HepG2 (cell line): ENCODE results near the gene MYLK3. TPM values are rescaled to one million over a fixed set of nuclear protein-coding genes. Genes with fewer than 3 reads are reported as not detected.
A peak's percentile ranks its signal among the peaks of the same experiment; 100 is the strongest.

Source experiments
- FLYWCH1 ChIP-seq: sonication (generic); formaldehyde crosslinking; IDR thresholded peaks from 2 replicates; pipeline ENCODE4 v1.8.1; 2023; ENCODE audit warnings: mild to moderate bottlenecking, missing genetic modification reagents
- FOXP1 ChIP-seq, 2 experiments: fragments of 450-650 bp in 1 of 2; IDR thresholded peaks; 2 replicates each; pipeline ENCODE4 v1.6.1; 2017 to 2018; ENCODE audit warnings: antibody characterized with exemption in 1 of 2
- IRX3 ChIP-seq: sonication (generic); formaldehyde crosslinking; IDR thresholded peaks from 2 replicates; pipeline ENCODE4 v1.8.1; 2023; ENCODE audit warnings: mild to moderate bottlenecking, low read depth, missing genetic modification reagents, borderline replicate concordance
- MIXL1 ChIP-seq: IDR thresholded peaks from 2 replicates; pipeline ENCODE4 v1.6.1; 2016
- RARG ChIP-seq: sonication (generic); formaldehyde crosslinking; IDR thresholded peaks from 2 replicates; pipeline ENCODE4 v1.4.0; 2020; ENCODE audit warnings: low read depth, mild to moderate bottlenecking, missing genetic modification reagents
- RBAK ChIP-seq: sonication (generic); formaldehyde crosslinking; IDR thresholded peaks from 2 replicates; pipeline ENCODE4 v1.5.1; 2020; ENCODE audit warnings: mild to moderate bottlenecking, missing genetic modification reagents
- ZNF124 ChIP-seq: sonication (generic); formaldehyde crosslinking; IDR thresholded peaks from 2 replicates; pipeline ENCODE4 v1.4.0; 2020; ENCODE audit warnings: missing genetic modification reagents
- ZNF292 ChIP-seq: sonication (generic); formaldehyde crosslinking; IDR thresholded peaks from 2 replicates; pipeline ENCODE4 v1.8.1; 2022; ENCODE audit warnings: mild to moderate bottlenecking, low read depth, missing genetic modification reagents, borderline replicate concordance
- ZNF468 ChIP-seq: sonication (generic); formaldehyde crosslinking; IDR thresholded peaks from 2 replicates; pipeline ENCODE4 v1.8.0; 2022; ENCODE audit warnings: mild to moderate bottlenecking, moderate library complexity, missing genetic modification reagents
- ZNF484 ChIP-seq: sonication (generic); formaldehyde crosslinking; IDR thresholded peaks from 2 replicates; pipeline ENCODE4 v1.5.1; 2020; ENCODE audit warnings: mild to moderate bottlenecking, low read depth, missing genetic modification reagents, borderline replicate concordance
- ZNF589 ChIP-seq: sonication (generic); formaldehyde crosslinking; conservative IDR thresholded peaks from 2 replicates; pipeline ENCODE4 v1.8.0; 2022; ENCODE audit warnings: mild to moderate bottlenecking, moderate library complexity, missing genetic modification reagents
- ZNF841 ChIP-seq: sonication (generic); formaldehyde crosslinking; IDR thresholded peaks from 2 replicates; pipeline ENCODE4 v1.8.1; 2023; ENCODE audit warnings: missing genetic modification reagents, borderline replicate concordance
- ZNF883 ChIP-seq: sonication (generic); formaldehyde crosslinking; IDR thresholded peaks from 2 replicates; pipeline ENCODE4 v1.5.1; 2020; ENCODE audit warnings: mild to moderate bottlenecking, missing genetic modification reagents; ENCODE audit errors: not compliant biosample characterization
- polyA plus RNA-seq, 8 experiments: library from polyadenylated mRNA; depleted of rRNA in 3 of 8; stranded (reverse) in 7 of 8; unstranded in 1 of 8; fragments of >200 nt; fragmentation: Illumina TruSeq in 4 of 8; extraction: Trizol in 4 of 8; gene quantifications; 2 replicates each; pipeline versions ENCODE4 v1.2.1 to v1.2.3, GENCODE V29; 2011 to 2016; ENCODE audit warnings: low read depth in 4 of 8, missing spikeins in 1 of 8, mixed read lengths in 1 of 8; ENCODE audit not compliant: insufficient read depth in 1 of 8
- total RNA-seq, 5 experiments: library from RNA; depleted of rRNA; stranded (reverse); fragments of >200 nt; fragmentation: Illumina TruSeq; extraction: Trizol; gene quantifications; 2 replicates each; pipeline ENCODE4 v1.2.3, GENCODE V29; 2016; ENCODE audit warnings: low read depth in 1 of 5
- TF ChIP-seq, protein P1 (sequence below): IDR thresholded peaks from 2 replicates; pipeline ENCODE4 v1.6.1; 2016; ENCODE audit warnings: low read depth
- TF ChIP-seq, protein P2 (sequence below): sonication (generic); formaldehyde crosslinking; IDR thresholded peaks from 2 replicates; pipeline ENCODE4 v1.4.0; 2020; ENCODE audit warnings: missing genetic modification reagents, mild to moderate bottlenecking, borderline replicate concordance
- TF ChIP-seq, protein P3 (sequence below): IDR thresholded peaks from 2 replicates; pipeline ENCODE4 v1.4.0; 2020; ENCODE audit warnings: mild to moderate bottlenecking, missing genetic modification reagents
- TF ChIP-seq, protein P4 (sequence below): sonication (generic); formaldehyde crosslinking; IDR thresholded peaks from 2 replicates; pipeline ENCODE4 v1.8.1; 2022; ENCODE audit warnings: low read depth, mild to moderate bottlenecking, missing genetic modification reagents

The MYLK3 gene
- total and polyA plus RNA-seq, 2 of the 13 experiments (the other 11 are each of a cell fraction or from before 2014, with no cell fraction given) = 0.04 to 0.18 TPM

DNA sequence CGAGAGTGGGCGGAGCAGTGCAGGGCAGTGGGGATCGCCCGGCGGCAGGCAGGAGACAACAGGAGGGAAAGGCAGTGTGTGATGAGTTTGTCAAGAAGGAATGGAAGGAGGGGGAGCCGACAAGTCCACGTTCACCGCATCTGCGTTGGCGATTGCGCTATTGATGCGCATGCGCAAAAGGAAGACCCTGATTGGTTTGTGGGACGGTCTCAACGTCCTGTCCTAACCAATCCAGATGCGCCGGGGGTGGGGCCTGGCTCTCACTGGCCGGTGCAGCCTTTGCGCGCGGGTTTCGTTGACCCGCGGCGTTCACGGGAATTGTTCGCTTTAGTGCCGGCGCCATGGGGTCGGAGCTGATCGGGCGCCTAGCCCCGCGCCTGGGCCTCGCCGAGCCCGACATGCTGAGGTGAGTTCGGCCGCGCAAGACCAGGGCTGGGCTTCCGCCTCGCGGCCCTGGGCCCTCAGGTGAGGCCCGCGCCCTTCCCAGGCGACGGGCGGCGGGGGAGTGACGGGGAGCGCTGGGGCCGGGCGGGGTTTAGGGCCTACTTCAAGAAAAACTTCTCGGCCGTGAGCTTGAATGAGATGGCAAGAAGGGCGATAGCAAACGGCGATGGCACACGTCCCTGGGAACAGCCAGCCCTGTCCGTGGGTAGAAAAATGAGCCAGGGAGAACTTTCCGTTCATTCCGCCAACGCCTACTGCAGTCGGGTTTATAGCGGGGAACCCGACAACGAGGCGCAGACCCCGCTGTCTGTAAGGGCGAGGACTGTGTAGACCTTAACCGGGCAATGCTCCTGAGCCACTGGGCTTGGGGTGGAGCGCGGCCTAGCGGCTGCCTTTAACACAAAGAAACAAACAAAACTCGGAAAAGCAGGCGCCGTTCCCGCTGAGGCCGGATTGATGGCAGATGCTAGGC, 58.5 kb downstream of the MYLK3 start, which contains the start of gene ORC6 (continued):
- peak; percentile 34; the same call in 1 of the 2 replicates for TF ChIP-seq ZNF841 (CRISPR knock-in tag)
- TF ChIP-seq, protein P1, sequence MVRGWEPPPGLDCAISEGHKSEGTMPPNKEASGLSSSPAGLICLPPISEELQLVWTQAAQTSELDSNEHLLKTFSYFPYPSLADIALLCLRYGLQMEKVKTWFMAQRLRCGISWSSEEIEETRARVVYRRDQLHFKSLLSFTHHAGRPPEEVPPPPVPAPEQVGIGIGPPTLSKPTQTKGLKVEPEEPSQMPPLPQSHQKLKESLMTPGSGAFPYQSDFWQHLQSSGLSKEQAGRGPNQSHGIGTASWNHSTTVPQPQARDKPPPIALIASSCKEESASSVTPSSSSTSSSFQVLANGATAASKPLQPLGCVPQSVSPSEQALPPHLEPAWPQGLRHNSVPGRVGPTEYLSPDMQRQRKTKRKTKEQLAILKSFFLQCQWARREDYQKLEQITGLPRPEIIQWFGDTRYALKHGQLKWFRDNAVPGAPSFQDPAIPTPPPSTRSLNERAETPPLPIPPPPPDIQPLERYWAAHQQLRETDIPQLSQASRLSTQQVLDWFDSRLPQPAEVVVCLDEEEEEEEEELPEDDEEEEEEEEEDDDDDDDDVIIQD (CRISPR knock-in tag) = peak; percentile 23; the same call in 1 of the 2 replicates
- TF ChIP-seq, protein P2, sequence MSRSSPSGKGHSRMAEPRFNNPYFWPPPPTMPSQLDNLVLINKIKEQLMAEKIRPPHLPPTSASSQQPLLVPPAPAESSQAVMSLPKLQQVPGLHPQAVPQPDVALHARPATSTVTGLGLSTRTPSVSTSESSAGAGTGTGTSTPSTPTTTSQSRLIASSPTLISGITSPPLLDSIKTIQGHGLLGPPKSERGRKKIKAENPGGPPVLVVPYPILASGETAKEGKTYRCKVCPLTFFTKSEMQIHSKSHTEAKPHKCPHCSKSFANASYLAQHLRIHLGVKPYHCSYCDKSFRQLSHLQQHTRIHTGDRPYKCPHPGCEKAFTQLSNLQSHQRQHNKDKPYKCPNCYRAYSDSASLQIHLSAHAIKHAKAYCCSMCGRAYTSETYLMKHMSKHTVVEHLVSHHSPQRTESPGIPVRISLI (CRISPR knock-in tag) = no peak
- TF ChIP-seq ZNF883 (CRISPR knock-in tag) = peak; percentile 73
- 0 out of 2 replicates have a peak, but pooled peaks have one; percentile 18 for TF ChIP-seq ZNF124 (CRISPR knock-in tag)
- no peak for TF ChIP-seq ZNF484 (CRISPR knock-in tag)
- peak; percentile 78; the same call in 1 of the 2 replicates for TF ChIP-seq IRX3 (CRISPR knock-in tag)
- peak; percentile 26; the same call in 1 of the 2 replicates for TF ChIP-seq MIXL1 (CRISPR knock-in tag)
- no peak; the same call in 1 of the 2 replicates for TF ChIP-seq ZNF292
- no peak for TF ChIP-seq FLYWCH1 (CRISPR knock-in tag)
- TF ChIP-seq ZNF589 = 0 out of 2 replicates have a peak, but pooled peaks have one; percentile 60
- TF ChIP-seq RBAK (CRISPR knock-in tag) = peak; percentile 12; the same call in 1 of the 2 replicates
- 0 out of 2 replicates have a peak, but pooled peaks have one; percentile 31 for TF ChIP-seq ZNF468 (CRISPR knock-in tag)
- TF ChIP-seq, protein P3, sequence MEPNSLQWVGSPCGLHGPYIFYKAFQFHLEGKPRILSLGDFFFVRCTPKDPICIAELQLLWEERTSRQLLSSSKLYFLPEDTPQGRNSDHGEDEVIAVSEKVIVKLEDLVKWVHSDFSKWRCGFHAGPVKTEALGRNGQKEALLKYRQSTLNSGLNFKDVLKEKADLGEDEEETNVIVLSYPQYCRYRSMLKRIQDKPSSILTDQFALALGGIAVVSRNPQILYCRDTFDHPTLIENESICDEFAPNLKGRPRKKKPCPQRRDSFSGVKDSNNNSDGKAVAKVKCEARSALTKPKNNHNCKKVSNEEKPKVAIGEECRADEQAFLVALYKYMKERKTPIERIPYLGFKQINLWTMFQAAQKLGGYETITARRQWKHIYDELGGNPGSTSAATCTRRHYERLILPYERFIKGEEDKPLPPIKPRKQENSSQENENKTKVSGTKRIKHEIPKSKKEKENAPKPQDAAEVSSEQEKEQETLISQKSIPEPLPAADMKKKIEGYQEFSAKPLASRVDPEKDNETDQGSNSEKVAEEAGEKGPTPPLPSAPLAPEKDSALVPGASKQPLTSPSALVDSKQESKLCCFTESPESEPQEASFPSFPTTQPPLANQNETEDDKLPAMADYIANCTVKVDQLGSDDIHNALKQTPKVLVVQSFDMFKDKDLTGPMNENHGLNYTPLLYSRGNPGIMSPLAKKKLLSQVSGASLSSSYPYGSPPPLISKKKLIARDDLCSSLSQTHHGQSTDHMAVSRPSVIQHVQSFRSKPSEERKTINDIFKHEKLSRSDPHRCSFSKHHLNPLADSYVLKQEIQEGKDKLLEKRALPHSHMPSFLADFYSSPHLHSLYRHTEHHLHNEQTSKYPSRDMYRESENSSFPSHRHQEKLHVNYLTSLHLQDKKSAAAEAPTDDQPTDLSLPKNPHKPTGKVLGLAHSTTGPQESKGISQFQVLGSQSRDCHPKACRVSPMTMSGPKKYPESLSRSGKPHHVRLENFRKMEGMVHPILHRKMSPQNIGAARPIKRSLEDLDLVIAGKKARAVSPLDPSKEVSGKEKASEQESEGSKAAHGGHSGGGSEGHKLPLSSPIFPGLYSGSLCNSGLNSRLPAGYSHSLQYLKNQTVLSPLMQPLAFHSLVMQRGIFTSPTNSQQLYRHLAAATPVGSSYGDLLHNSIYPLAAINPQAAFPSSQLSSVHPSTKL (CRISPR knock-in tag) = no peak
- no peak for TF ChIP-seq FOXP1 (IDR thresholded peaks at IDR 0.05)
- no peak for TF ChIP-seq FOXP1 (CRISPR knock-in tag; IDR thresholded peaks at IDR 0.05)
- TF ChIP-seq RARG (CRISPR knock-in tag) = peak; percentile 8; the same call in 1 of the 2 replicates
- TF ChIP-seq, protein P4, sequence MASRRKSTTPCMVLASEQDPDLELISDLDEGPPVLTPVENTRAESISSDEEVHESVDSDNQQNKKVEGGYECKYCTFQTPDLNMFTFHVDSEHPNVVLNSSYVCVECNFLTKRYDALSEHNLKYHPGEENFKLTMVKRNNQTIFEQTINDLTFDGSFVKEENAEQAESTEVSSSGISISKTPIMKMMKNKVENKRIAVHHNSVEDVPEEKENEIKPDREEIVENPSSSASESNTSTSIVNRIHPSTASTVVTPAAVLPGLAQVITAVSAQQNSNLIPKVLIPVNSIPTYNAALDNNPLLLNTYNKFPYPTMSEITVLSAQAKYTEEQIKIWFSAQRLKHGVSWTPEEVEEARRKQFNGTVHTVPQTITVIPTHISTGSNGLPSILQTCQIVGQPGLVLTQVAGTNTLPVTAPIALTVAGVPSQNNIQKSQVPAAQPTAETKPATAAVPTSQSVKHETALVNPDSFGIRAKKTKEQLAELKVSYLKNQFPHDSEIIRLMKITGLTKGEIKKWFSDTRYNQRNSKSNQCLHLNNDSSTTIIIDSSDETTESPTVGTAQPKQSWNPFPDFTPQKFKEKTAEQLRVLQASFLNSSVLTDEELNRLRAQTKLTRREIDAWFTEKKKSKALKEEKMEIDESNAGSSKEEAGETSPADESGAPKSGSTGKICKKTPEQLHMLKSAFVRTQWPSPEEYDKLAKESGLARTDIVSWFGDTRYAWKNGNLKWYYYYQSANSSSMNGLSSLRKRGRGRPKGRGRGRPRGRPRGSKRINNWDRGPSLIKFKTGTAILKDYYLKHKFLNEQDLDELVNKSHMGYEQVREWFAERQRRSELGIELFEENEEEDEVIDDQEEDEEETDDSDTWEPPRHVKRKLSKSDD (CRISPR knock-in tag) = peak; percentile 15; the same call in 1 of the 2 replicates
